Retinal pigment epithelial cell (primary cell): ENCODE measurements around the gene DLG4.

Source experiments
- DNase-seq: peaks from one replicate; pipeline ENCODE4 v3.0.0-alpha.2; 2010; ENCODE audit warnings: low read depth
- H3K4me3 ChIP-seq: 2 replicates; pipeline ENCODE4 v1.5.1; 2011; ENCODE audit warnings: mild to moderate bottlenecking, low read length, control low read depth, moderate library complexity
- CTCF ChIP-seq: conservative IDR thresholded peaks from 2 replicates; pipeline ENCODE4 v1.5.1; 2011; ENCODE audit warnings: low read depth, low read length, control low read depth, inconsistent platforms

DLG4 gene

DNA sequence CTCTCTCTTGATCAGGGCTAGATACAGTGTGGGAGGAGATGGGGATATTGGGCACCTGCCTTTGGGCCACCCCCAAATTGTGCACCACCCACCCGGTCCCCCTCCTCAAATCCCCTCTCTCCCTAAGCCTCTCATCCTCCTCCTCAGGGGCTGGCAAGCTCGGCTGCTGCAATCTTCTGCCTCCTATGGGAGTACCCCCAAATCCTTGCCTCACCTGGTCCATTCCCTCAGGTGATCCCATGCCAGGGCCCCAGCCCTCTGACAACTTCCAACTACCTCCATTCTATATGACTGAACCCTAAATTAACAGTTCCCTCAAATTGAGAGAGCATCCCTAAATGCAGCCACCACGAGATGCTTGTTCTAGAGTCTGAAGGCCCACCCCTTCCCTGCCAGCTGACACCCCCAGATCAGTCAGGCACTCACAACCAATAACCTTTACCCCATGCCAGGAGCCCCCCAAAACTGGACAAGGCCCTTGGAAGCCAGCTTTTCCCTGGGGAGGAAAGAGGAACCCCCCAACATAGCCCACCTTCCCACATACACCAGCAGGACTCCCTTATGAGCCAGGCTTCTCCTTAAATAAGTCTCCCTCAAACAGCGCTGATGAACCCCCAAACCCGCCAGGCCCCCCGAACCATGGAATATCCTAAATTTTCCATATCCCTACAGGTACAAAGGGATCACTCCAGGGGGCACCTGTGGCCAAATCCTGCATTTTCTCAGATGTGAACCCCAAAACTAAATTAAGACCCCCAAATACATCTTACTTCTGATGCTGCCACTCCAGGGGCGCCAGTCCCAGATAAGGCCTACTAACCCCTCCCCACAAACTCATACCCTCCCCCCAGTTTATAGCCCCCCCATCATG, 3.2 kb downstream of the DLG4 start:
- H3K4me3 ChIP-seq = peak overlapping the region; percentile 55
- TF ChIP-seq CTCF = no peak

GRCh38 chr17:7215652-7216180, 3.9 kb downstream of the DLG4 start:
- DNase-seq = no peak
- TF ChIP-seq CTCF = no peak
- peak overlapping the region; percentile 55 for H3K4me3 ChIP-seq

More for the DNA sequence above, 3.2 kb downstream of the DLG4 start:
- no peak for DNase-seq

DNA sequence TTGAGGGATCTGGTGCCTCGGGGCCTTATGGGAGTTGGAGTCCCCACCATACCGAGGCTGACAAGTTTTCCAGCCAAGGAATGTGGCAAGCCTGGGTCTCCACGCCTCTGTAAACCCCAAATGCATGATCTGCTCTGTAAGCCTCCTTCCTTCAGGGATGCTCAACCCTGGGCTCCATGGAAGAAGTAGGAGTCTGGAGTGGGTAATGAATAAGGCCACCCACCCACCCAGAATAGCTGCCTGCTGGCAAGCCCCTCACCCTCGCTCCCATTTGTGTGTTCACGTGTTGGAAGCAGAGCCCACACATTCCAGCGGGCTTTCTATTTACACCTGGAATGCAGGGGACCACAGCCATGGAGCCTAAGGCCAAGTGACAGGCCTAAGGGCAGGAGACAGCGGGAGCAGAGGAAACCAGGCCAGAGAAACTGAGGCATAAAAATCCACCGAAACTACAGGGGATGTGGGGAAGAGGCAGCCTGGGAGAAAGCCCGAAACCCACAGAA, 4.4 kb downstream of the DLG4 start:
- TF ChIP-seq CTCF = no peak
- peak; percentile 83 for DNase-seq
- peak overlapping the region; percentile 54 for H3K4me3 ChIP-seq

DNA sequence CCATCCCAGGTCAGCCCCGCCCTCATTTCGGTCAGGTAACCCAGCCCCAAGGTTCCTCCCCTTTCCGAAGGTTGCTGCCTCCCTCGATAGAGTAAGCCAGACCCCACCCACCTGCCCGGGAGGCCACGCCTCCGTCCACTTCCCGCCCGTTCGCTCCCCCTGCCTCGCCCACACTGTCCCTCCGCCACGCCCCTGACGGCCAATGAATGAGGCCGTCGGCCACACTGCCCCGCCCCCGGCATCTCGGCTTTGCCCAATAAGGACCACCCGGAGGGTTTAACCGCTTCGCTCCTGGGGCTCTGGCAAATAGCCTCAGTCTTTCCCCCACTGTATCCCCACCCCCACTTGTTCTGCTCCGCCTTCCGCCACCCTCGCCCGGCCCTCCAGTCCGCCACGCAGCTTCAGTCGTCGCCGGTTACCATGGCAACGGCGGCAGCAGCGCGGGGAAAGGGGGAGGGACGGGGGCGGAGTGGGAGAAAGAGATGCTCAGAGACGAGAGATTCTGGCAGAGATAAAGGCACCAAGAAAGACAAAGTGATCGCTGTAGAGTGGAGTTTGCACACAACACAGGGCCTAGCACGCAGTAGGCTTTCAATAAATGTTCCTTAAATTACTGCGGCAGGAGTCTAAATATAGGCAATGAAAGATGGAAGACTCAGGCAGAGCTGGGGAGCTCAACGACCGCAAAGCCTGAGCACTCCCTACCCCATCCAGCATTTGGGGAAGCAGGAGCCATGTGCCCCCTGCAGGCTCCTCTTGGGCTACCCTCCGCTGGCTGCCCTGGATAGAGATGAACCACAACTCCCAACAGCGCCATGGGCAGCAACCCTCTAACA, 5.1 kb downstream of the DLG4 start:
- H3K4me3 ChIP-seq = peak overlapping the region; percentile 54
- peak; percentile 67 for TF ChIP-seq CTCF
- peak; percentile 90 for DNase-seq

DNA sequence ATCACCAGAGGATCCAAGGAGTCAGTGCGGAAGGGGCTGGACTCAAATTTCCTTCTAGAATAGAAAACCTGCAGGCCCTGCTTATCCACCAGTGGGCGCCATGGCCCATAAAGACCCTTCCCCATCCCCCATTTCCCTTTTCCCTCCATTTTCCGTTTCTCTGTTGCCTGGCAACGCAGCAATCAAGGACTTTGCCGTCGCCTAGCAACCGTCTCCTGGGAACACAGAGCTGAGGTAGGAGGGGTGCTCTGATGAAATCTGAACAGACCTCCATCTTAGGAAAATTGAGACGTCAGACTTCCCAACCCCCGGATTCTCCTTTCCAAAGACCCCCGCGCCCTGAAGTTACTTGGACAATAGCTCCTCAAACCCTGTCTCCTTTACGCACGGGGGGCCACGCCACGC, 5.7 kb downstream of the DLG4 start:
- peak; percentile 52 for DNase-seq
- H3K4me3 ChIP-seq = peak overlapping the region; percentile 54
- TF ChIP-seq CTCF = peak; percentile 70

GRCh38 chr17:7211491-7212273, 8.0 kb downstream of the DLG4 start:
- no peak for TF ChIP-seq CTCF
- H3K4me3 ChIP-seq = peak overlapping the region; percentile 40
- no peak for DNase-seq
